HG03565 (cell line): ENCODE measurements around the gene IFNA10.
A peak's percentile ranks its signal among the peaks of the same experiment; 100 is the strongest.
"Not testable (repeated sequence)": the region's sequence is repeated elsewhere in the genome, so short reads cannot be mapped to it uniquely, and the experiment has no call there.

Source experiments
- ATAC-seq: cut with Tn5 transposase; IDR thresholded peaks from one replicate; pipeline ENCODE4 v1.9.1; 2021; ENCODE audit warnings: mild to moderate bottlenecking, moderate library complexity; ENCODE audit not compliant: unreplicated experiment

The IFNA10 gene

GRCh38 chr9:21207043-21207442, at the start of gene IFNA10:
TSS of gene IFNA10 (minus strand) at chr9:21207143. CDS start at chr9:21207097, 46 bp downstream.
- ATAC-seq = not testable (repeated sequence)

- no peak for ATAC-seq
These were observed 48.7 kb upstream of the IFNA10 start for GRCh38 chr9:21255538-21256212.

- peak; percentile 75 for ATAC-seq
These were observed 46.0 kb upstream of the IFNA10 start for GRCh38 chr9:21252721-21253547.

- ATAC-seq = no peak
These were observed 44.7 kb upstream of the IFNA10 start for GRCh38 chr9:21251638-21252037.

GRCh38 chr9:21251190-21251589, 44.2 kb upstream of the IFNA10 start:
- ATAC-seq = no peak

GRCh38 chr9:21244836-21245235, 37.9 kb upstream of the IFNA10 start:
- ATAC-seq = no peak

- ATAC-seq = no peak
These were observed 33.0 kb upstream of the IFNA10 start, which contains the start of gene IFNA14 for GRCh38 chr9:21239911-21240310. TSS of gene IFNA14 (minus strand) at chr9:21240005. CDS start at chr9:21239935, 70 bp downstream.

GRCh38 chr9:21236360-21236714, 29.4 kb upstream of the IFNA10 start:
- ATAC-seq = not testable (repeated sequence)

GRCh38 chr9:21235468-21236359, 28.8 kb upstream of the IFNA10 start:
- ATAC-seq = peak; percentile 72

GRCh38 chr9:21234153-21234687, 27.3 kb upstream of the IFNA10 start:
- ATAC-seq = no peak

- ATAC-seq = no peak
These were observed 26.3 kb upstream of the IFNA10 start for GRCh38 chr9:21233258-21233657.

GRCh38 chr9:21228122-21228521, 21.2 kb upstream of the IFNA10 start, which contains the start of gene IFNA17:
TSS of gene IFNA17 (minus strand) at chr9:21228222. CDS start at chr9:21228173, 49 bp downstream.
- no peak for ATAC-seq

GRCh38 chr9:21217211-21217610, 10.3 kb upstream of the IFNA10 start, which contains the start of gene IFNA16:
TSS of gene IFNA16 (minus strand) at chr9:21217311. CDS start at chr9:21217305, 6 bp downstream.
- not testable (repeated sequence) for ATAC-seq

- peak; percentile 75 for ATAC-seq
These were observed 6.7 kb upstream of the IFNA10 start for GRCh38 chr9:21213411-21214326.

GRCh38 chr9:21212160-21212559, 5.2 kb upstream of the IFNA10 start:
- not testable (repeated sequence) for ATAC-seq

GRCh38 chr9:21210782-21211181, 3.8 kb upstream of the IFNA10 start:
- ATAC-seq = not testable (repeated sequence)

- no peak for ATAC-seq
These were observed 3.4 kb upstream of the IFNA10 start for GRCh38 chr9:21210311-21210710.

- no peak for ATAC-seq
These were observed 1.7 kb downstream of the IFNA10 start for GRCh38 chr9:21205204-21205603.

- not testable (repeated sequence) for ATAC-seq
These were observed 4.8 kb downstream of the IFNA10 start, which contains the start of gene IFNA7 for GRCh38 chr9:21202105-21202504. TSS of gene IFNA7 (minus strand) at chr9:21202205. CDS start at chr9:21202165, 40 bp downstream.
